Measurements from ENCODE around the gene PMM1.

- TF ChIP-seq EP300 (conservative IDR thresholded peaks at IDR 0.05; ENCODE audit: poor library complexity, severe bottlenecking): no peak
- no peak for TF ChIP-seq CTCF (IDR thresholded peaks at IDR 0.05; ENCODE audit: poor library complexity, severe bottlenecking)
- TF ChIP-seq, protein P1, sequence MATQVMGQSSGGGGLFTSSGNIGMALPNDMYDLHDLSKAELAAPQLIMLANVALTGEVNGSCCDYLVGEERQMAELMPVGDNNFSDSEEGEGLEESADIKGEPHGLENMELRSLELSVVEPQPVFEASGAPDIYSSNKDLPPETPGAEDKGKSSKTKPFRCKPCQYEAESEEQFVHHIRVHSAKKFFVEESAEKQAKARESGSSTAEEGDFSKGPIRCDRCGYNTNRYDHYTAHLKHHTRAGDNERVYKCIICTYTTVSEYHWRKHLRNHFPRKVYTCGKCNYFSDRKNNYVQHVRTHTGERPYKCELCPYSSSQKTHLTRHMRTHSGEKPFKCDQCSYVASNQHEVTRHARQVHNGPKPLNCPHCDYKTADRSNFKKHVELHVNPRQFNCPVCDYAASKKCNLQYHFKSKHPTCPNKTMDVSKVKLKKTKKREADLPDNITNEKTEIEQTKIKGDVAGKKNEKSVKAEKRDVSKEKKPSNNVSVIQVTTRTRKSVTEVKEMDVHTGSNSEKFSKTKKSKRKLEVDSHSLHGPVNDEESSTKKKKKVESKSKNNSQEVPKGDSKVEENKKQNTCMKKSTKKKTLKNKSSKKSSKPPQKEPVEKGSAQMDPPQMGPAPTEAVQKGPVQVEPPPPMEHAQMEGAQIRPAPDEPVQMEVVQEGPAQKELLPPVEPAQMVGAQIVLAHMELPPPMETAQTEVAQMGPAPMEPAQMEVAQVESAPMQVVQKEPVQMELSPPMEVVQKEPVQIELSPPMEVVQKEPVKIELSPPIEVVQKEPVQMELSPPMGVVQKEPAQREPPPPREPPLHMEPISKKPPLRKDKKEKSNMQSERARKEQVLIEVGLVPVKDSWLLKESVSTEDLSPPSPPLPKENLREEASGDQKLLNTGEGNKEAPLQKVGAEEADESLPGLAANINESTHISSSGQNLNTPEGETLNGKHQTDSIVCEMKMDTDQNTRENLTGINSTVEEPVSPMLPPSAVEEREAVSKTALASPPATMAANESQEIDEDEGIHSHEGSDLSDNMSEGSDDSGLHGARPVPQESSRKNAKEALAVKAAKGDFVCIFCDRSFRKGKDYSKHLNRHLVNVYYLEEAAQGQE (IDR thresholded peaks at IDR 0.05; ENCODE audit: borderline replicate concordance): no peak
- TF ChIP-seq TAF1 (IDR thresholded peaks at IDR 0.05; ENCODE audit: low read depth): no peak
- no peak for TF ChIP-seq POLR2AphosphoS5 (IDR thresholded peaks at IDR 0.05)
- no peak for TF ChIP-seq EZH2 (IDR thresholded peaks at IDR 0.05; ENCODE audit: borderline replicate concordance, insufficient read depth, low read length, poor library complexity, severe bottlenecking)
- TF ChIP-seq SMC3 (conservative IDR thresholded peaks at IDR 0.05; ENCODE audit: poor library complexity): no peak
- TF ChIP-seq RAD21 (conservative IDR thresholded peaks at IDR 0.05): no peak
- TF ChIP-seq MXI1 (conservative IDR thresholded peaks at IDR 0.05; ENCODE audit: poor library complexity, severe bottlenecking): no peak
Measured at GRCh38 chr22:41608386-41608785, 18.7 kb upstream of the PMM1 start.

Measured in neural cell (in vitro differentiated cells).